Epidermal melanocyte (primary cell): ENCODE data around the gene DCHS2.

Source experiments
- DNase-seq: peaks from one replicate; pipeline ENCODE4 v3.0.0; 2011; ENCODE audit warnings: low spot score; ENCODE audit not compliant: insufficient read length

Gene DCHS2

DNA sequence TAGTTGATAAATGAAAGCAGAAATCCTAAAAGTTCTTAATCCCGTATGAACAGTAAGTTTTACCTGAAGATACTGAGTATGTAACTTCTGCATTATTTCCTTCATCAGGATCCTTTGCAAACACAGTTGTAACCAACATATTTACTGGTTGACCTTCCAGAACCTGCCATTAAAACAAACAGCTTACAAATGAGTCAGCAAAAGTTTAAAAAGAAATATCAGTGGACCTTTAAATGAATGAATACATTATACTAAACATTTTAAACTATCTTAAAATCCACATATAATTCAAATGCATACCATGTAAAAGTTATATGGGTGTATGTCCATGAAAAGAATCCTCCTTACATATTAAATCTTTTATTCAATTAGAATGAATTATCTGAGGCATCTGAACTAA lies 163.6 kb downstream of the DCHS2 start:
- DNase-seq, result no peak

DNA sequence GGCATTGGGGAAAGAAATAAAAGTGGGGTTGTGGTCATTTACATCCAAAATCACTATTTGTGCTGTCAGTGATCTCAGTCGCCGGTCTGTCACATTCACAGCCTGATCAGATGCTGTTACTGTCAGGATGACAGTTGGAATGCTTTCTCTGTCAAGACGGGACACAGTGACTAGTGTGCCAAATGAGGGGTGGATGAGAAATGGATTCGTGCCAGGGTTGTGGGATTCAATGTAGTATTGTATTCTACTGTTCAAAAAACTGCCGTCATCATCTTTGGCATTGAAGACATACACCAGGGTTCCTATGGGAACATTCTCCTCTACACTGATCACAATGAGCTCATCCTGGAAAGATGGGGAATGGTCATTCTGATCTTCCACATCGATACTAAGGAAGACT lies 171.1 kb downstream of the DCHS2 start:
- DNase-seq, result no peak

- DNase-seq, result no peak
Measured at GRCh38 chr4:154319736-154320135, 171.9 kb downstream of the DCHS2 start.

GRCh38 chr4:154317201-154317999 lies 174.2 kb downstream of the DCHS2 start:
- no peak for DNase-seq

DNA sequence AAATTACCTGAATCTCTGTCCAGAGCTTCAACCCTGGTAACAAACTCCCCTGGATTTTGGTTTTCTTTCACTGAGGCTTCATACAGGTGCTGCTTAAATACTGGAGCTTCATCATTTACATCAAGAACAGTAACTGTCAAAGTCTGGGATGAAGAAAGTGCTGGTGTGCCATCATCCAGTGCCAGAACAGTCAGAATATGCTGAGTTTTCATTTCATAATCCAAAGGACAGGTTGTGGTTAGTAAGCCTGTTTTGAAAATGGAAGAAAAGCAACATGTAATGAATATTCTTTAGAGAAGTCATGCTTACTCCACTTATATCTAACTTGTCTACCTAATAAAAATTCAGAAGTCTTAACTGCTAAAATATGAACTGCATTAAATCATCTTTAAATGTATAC lies 175.9 kb downstream of the DCHS2 start:
- DNase-seq, result no peak

DNA sequence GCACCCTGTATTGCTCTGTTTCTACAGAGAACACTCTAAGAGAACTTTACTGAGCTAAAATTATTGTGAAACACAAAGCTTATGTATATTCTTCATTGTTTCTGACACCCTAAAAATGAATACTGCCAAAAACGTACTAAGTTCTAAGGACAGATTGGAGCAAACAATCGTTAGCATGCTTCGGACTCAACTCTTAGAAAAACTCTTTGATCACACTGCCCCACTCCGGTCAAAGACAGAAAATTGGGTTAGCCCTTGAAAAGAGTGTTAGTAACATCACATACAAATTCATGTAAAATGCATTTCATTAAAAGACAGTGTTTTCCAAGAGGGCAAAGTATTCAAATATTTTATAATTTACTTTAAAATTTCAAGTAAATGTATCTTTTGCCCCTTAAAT lies 177.4 kb downstream of the DCHS2 start:
- no peak for DNase-seq

GRCh38 chr4:154313004-154313585 lies 178.5 kb downstream of the DCHS2 start:
- no peak for DNase-seq

DNA sequence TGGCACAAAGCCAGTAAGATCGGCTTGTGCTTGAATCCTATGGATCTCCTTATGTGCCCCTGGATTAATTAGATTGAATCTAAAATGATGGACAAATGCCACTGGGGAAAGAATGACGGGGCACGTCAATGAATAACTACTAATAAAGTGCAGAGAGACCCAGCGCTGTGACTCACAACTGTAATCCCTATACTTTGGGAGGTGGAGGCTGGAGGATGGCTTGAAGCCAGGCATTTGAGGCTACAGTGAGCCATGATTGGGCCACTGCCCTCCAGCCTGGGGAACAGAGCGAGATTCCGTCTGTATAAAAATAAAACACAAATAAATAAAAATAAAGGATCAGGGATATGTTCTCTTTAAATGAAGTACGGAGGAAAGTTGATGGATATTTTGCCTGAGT lies 179.4 kb downstream of the DCHS2 start:
- DNase-seq, result no peak

- no peak for DNase-seq
Measured at GRCh38 chr4:154310578-154310977, 181.0 kb downstream of the DCHS2 start.

GRCh38 chr4:154308207-154308606 lies 183.4 kb downstream of the DCHS2 start:
- no peak for DNase-seq

GRCh38 chr4:154307451-154307850 lies 184.1 kb downstream of the DCHS2 start:
- DNase-seq, result no peak

DNA sequence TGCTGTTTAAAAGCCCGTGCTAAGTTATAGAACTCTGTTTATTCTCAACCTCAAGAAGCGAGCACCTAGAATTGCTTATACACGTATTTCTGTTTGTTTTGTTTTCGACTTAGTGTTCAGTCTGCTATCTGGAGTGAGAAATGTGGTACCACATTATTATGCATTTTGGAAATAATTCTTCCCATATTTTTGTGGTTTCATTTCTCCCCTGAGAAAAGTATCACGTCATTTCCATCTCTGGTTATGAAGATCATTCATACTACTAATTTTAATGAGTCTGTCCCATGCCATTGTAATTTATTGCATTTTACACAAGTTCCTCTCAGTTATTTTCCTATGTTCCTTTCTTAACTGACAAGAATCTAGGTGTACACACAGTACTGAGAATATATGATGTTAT lies 186.0 kb downstream of the DCHS2 start:
- DNase-seq, result no peak

- no peak for DNase-seq
Measured at GRCh38 chr4:154304679-154305078, 186.9 kb downstream of the DCHS2 start.

DNA sequence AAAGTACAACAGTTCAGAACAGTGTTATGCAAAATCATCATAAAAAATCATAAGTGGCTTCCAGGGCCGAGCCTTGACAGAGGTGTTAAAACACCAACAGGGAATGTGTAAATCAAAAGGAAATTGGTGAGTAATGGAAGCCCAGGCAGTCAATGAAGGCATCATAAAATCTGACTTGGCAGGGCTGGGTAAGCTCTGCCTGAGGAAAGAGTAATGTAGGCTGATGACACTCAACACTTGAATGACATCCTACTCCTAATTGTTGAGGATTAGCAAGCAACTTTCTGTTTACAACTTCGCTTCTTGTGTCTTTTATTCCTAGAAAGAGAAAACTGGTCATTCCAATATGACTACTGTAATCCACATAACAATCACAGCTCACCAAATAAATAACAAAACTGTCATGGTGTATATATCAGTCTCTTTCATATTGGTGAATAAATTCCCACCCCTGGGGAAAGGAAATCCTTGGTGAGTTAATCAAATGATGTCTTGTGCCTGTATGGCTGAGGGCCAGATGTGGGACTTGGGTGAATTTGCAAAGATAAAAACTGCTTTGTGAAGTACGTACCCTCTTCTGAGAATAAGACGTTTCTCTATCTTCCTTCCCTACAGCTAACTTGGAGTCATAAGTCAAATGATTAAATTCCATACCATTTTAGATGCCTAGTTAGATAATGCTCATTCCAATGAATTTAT lies 196.8 kb downstream of the DCHS2 start:
- no peak for DNase-seq

DNA sequence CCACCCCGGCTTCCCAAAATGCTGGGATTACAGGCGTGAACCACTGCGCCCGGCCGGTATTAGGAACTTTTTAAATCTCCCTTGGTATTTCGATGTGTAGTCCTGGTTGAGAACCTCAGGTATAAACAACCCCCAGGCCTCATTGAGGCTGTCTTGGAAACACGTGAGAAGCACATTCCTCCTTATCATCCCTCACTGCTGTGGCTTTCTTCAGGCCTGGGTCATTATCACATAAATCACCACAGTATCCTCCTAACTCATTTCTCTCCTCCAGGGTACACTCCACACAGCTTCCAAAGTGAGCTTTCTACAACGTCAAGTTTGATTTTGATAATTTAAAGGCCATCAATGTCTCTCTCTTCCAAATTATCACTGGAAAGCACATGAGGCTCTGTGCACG lies 198.2 kb downstream of the DCHS2 start:
- DNase-seq, result no peak

- DNase-seq, result no peak
Measured at GRCh38 chr4:154292589-154292988, 199.0 kb downstream of the DCHS2 start.

GRCh38 chr4:154277172-154277571 lies 214.4 kb downstream of the DCHS2 start:
- no peak for DNase-seq

GRCh38 chr4:154276496-154276895 lies 215.1 kb downstream of the DCHS2 start:
- DNase-seq, result no peak

GRCh38 chr4:154254999-154255398 lies 236.6 kb downstream of the DCHS2 start:
- DNase-seq, result no peak

DNA sequence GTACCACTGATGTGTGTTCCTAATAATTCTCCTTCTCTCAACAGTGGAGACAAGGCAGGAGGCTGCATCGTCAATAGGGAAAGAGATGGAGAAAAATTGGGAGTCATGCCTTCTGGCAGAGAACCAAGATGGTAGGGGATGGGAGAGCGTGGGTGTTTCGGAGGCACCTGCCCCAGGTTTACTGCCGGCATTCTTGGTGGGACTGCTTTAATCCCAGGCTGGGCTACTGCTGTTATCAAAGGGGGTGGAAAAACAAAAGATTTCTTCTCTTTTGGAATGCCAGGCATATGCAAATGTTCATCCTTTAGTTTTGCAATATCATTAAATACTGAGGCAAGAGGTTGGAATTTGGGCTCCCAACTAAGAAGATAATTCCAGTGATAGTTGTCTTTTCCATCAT lies 257.0 kb downstream of the DCHS2 start:
- no peak for DNase-seq

DNA sequence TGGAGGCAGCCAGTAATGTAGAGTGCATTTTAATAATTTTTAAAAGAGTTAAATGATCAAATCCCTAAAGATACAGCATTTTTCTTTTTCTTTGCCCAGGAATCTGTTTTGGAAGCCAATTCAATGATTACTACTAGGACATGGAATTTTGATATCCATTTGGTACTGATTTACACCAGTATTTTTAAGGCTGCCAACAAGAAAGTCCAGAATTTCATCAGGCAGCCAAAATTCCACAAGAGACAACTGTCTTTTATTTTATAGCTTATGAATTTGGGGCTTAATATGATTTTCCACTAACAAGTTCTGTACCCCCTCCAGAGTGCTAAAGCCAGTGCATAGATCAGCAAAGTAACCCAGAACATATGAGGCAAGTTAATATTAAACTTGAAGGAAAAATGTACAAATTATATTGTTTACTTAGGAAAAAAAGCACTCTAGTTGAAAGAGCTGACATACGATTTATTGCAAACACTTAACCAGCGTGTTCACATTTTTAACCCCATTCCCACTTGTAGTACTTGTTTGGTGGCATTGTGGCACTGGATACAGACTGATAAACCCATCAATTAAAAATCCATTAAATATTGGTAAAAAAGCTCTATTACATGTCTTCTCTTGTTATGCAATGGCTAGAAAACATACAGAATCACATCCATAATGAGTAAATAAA lies 259.7 kb downstream of the DCHS2 start:
- DNase-seq, result no peak

GRCh38 chr4:154230723-154231122 lies 260.9 kb downstream of the DCHS2 start:
- no peak for DNase-seq
